ENCODE data around the gene CLSTN2.

Gene CLSTN2

DNA sequence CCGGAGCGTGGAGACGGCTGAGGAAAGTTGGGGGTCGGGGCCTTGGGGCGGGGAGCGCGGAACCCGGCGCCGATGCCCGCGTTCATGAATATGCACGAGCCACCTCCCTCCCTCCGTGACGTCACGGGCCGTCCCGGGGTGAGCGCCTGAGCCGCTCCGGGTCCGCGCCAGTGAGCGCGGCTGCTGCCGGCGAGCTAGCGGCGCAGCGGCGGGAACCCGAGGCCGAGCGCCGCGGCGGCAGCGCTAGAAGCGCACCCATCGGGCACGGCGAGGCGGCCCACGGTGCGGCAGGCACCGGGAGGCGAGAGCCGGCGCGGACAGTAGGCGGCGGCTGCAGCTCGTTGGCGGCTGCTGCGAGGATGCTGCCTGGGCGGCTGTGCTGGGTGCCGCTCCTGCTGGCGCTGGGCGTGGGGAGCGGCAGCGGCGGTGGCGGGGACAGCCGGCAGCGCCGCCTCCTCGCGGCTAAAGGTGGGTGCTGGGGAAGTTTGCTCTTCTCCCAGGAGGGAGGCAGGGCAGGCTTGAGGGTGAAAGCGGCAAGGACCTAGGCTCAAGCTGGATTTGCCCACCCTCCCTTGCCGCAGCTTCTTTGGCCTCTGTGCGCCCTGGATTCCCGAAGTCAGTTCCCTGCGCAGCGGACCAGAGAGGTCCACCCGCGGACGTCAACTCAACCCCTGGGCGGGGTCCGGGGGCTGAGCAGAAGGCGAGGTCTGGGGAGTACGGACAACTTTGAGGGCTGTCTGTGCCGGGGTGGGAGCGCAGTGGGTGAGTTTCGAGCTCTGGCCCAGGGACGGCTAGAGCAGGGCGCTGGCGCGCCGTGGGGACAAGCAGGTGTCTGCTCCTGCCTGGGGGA, at the start of gene CLSTN2:
Gene CLSTN2, plus strand, starts transcription at position 170 of the 850 bp plus-strand sequence.
- FAIRE-seq (no peak), DNase-seq (ENCODE audit: low spot score) (no peak)

DNA sequence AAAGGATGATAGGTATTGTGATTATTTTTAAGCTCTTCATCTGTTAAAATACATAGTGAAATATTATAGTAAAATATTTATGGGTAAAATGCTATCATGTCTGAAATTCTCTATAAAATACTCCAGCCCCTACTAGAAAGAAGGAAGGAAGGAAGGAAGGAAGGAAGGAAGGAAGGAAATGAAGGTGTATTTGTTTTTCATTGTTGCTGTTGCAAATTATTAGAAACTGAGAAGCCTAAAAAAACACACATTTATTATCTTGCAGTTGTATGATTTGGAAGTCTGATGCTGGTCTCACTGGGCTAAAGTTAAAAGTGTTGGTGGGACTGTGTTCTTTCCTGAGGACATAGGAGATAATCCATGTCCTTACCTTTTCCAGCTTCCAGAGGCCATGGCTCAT, 47.6 kb upstream of the CLSTN2 start:
- no peak for FAIRE-seq
- no peak for DNase-seq (ENCODE audit: low spot score)

DNA sequence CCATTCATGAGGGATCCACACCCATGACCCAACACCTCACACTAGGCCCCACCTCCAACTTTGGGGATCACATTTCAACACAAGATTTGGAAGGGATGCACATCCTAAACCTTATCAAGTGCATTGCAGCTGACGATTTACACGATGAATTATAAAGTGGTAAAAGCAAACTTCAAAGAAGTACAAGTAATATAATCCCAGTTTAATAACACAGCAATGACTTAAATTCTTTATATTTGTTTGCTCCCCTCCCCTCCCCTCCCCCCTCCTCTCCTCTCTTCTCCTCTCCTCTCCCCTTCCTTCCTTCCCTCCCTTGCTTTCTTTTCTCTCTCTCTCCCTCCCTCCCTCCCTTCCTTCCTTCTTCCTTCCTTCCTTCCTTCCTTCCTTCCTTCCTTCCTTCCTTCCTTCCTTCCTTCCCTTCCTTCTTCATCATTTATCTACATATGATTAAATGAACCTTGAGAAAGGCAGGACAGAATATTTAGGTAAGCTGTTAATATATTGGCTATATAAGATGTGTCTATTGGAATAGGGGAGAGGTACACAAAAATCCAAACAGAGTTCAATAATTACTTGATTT, 46.3 kb upstream of the CLSTN2 start:
- no peak for DNase-seq (ENCODE audit: low spot score)
- FAIRE-seq, result no peak

DNA sequence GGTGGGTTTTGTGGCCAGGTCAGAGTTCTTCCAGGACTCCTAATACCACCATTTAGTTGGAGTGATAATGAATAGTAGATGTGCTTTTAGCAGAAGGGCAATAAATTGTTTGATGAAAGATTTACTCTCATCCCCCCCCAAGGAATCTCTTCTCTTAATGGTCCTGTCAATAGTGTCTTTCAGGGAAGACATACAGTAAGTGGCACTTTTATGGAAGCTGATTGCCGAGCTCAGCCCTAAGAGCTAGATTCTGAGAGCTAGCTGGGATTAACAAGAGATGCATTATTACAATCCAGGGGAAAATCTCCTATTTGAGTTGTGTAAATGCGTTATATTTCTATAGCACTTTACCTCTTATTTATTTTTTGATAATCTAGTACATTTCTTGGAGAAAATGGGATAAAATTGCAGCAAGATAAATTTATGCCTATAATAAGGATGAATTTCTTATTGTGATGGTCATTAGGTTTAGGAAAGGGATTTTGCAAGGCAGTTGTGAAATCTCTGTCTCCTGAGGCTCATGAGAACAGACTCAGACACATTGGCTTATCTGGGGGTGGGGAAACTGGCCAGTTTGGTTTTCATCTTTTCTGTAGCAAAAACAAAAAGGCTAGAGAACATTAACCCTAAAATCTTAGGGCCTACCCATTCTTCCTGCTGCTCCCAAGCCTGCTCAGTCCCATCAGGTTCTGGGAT, 41.6 kb upstream of the CLSTN2 start:
- DNase-seq (ENCODE audit: low spot score) (no peak), FAIRE-seq (no peak)

- FAIRE-seq (no peak), DNase-seq (ENCODE audit: low spot score) (no peak)
Measured at GRCh38 chr3:139893963-139894642, 40.9 kb upstream of the CLSTN2 start.

GRCh38 chr3:139894643-139894989, 40.4 kb upstream of the CLSTN2 start:
- DNase-seq (ENCODE audit: low spot score), result no peak
- FAIRE-seq, result no peak

DNA sequence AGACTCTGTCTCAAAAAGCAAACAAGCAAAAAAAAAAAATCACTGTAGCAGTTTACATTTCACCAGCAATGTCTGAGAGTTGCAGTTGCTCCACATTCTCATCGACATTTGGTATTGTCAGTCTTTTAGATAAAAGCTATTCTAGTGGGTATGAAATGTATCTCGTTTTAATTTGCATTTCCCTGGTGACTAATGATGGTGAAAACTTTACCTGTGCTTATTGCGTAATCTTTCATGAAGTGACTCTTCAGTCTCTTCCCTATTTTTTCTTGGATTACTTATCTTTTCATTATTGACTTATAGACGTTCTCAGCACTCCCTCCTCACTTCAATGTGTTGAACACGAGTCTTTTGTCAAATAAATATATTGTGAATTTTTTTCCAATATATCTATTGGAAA, 37.2 kb upstream of the CLSTN2 start:
- no peak for FAIRE-seq
- DNase-seq (ENCODE audit: low spot score), result no peak

- FAIRE-seq, result peak; percentile 92
- DNase-seq (ENCODE audit: low spot score), result peak; percentile 89
Measured at GRCh38 chr3:139906418-139906817, 28.6 kb upstream of the CLSTN2 start.

DNA sequence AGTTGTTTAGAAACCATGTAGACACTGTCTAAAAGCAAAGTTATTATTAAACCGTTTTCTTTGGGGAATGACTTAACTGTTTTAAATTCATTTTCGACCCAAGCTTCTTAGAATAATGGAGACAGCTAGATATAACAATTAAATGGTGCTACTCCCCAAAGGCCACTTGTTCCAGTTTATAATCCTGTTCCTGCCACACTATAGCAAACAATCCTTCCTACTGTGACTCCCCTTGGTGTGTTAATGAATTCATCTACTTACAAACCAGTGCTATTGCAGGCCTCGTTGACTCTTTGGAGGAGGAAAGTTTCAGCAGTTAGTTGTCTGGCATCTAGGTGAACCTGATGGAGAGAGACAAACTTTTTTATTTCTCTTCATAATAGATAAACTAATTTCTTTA, 25.2 kb upstream of the CLSTN2 start:
- DNase-seq (ENCODE audit: low spot score) (no peak), FAIRE-seq (no peak)

- no peak for FAIRE-seq
Measured at GRCh38 chr3:139916271-139916670, 18.7 kb upstream of the CLSTN2 start.

DNA sequence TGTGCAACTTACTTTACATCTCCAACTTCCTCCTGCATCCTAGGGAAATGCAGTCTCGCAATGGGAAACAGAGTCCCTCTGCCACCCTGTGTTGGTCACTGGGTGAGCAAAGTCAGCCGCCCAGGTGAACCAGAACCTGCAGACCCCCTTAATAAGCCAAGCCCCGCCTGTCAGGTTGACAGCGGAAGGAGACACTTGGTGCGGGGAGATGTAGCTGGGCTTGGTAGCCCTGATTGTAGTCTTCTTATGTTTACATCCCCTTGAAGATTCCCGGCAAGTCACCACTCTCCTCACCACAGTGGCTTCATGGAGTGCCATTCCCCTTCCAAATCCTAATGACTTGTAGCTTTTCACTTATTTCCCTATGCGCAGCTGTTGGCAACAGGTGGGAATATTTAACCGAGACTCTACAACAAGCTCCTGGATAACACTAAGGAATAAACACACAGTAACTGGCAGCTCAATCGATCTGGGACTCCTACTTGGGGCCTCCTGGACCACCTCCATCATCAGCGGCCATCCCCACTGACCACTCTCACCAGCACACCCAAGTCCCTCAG, 17.7 kb upstream of the CLSTN2 start:
- DNase-seq (ENCODE audit: low spot score) (no peak), FAIRE-seq (no peak)

More at GRCh38 chr3:139916271-139916670, 18.7 kb upstream of the CLSTN2 start:
- DNase-seq (ENCODE audit: low spot score), result no peak

GRCh38 chr3:139928708-139929505, 6.1 kb upstream of the CLSTN2 start:
- no peak for FAIRE-seq
- no peak for DNase-seq (ENCODE audit: low spot score)

- no peak for FAIRE-seq
- DNase-seq (ENCODE audit: low spot score), result no peak
Measured at GRCh38 chr3:139930211-139930610, 4.8 kb upstream of the CLSTN2 start.

- no peak for DNase-seq (ENCODE audit: low spot score)
- no peak for FAIRE-seq
Measured at GRCh38 chr3:139933766-139934165, 1.2 kb upstream of the CLSTN2 start.

DNA sequence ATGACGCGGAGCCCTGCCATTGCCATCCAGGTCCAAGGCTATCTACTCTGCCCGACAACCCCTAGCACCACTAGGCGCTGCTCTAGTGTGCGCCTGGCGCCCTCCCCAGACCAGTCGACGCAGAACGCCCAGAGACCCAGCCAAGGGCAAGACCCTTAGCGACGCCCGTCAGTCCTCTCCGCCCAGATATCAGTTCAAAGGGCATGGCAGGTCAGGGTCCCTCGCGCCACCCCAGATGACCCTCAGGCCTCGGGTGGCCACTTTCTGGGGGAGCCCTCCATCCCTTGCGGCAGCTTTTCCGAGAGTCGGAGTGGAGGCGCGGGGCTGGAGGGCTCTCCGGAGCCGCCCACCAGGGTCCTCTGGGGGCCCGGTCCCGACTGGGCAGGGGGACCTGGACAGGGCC, 371 bp upstream of the CLSTN2 start:
- no peak for DNase-seq (ENCODE audit: low spot score)
- no peak for FAIRE-seq

DNA sequence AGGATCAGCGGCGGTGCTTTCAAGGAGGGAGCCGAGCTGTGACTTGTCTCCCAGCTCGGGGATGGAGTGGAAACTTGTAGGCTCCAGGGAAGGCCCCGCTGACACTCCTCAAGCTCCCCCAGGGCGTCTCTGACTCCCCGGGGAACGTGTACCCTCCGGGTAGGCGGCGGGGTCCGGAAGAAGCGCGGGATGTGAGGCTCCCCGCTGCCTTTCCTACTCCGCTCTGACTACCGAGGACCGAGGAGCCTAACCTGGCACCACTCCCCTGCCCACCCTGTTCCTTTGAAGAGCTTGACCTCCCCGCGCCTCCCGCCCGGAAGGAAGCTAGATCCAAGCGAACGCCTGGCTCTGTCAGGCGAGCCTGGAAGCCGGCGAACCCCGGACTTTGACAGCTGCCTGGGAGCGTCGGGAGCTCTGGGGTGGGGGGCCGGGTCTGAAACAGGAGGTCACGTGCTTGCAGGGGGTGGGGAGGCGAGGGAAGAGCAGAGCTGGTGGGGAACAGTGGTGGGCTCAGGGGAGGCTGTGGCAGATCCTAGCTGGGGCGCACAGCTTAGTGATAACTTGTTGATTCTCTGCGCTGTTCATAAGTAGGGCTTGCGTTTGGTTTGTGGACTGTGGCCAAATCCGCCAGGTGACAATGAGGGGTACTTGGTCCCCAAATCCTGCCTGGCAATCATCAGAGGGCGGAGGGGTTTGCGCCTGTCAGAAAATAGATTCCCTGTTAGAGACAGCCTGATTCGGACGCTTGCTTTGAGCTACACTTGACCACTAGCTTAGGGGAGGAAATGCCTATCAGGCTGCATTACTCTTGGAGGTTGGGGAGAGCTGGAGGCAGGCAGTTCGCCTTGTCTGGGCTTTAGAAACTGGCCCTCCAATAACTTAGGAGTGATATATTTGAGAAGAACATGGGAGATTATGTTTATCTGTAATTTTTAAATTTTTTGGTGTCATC, 1.2 kb downstream of the CLSTN2 start:
- no peak for FAIRE-seq
- DNase-seq (ENCODE audit: low spot score), result no peak

DNA sequence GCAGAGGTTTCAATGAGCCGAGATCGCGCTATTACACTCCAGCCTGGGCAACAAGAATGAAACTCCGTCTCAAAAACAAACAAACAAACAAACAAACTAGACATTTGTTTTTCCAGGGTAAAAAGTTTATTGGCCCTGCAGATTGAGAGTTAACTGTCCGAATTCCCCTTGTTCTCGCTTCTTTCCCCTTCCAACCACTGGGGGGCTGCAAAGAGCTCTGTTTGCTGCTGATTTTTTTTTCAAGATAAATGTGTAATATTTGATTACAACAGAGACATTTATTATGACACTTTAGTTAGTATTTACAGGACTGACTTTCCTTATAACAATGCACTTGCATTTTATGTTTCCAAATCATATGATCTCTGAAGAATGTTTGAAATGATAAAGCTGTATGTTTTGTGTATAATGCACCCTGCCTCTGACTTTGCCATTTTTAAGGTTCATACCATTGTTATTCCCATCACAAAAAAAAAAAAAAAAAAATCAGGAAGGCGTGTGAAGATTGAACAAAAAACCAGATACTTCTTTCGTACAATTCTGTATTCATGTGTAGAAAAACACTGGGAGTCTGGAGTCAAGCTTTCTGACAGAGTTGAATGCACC, 2.8 kb downstream of the CLSTN2 start:
- no peak for DNase-seq (ENCODE audit: low spot score)

GRCh38 chr3:139939681-139940190, 4.8 kb downstream of the CLSTN2 start:
- no peak for FAIRE-seq
- DNase-seq (ENCODE audit: low spot score), result no peak

More for the DNA sequence above, 2.8 kb downstream of the CLSTN2 start:
- no peak for FAIRE-seq

DNA sequence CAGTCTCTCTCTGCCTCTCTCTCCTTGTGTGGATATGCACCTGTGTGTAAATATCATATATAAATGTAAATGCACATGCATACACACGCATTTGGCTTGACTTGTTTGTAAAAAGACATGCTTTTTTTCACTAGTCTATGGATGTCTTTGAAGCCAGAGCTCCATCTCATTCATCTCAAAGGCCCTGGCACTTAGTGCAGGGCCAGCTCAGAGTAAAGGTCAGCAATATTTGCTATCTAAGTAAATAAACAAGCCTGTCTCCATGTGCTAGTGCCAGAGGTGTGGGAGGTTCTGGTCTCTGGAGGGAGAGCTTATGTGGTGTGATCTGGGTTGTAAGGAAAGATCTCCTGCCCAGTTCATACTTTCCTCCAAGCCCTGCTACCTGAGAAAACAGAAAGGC, 5.6 kb downstream of the CLSTN2 start:
- FAIRE-seq (no peak), DNase-seq (ENCODE audit: low spot score) (no peak)
